ENCODE measurements around the gene PNPLA3. TPM values are rescaled to one million over a fixed set of nuclear protein-coding genes. Genes with fewer than 3 reads are reported as not detected.

The PNPLA3 gene
- total and polyA plus RNA-seq, 2 of the 4 experiments (the other 2 are of a cell fraction), result 3.6 to 7.5 TPM

GRCh38 chr22:43923191-43923590, 414 bp upstream of the PNPLA3 start:
- POLR2A ChIA-PET (ENCODE audit: unreplicated experiment), result interaction anchor here (0.7 kb wide), 1 partner anchor 10 kb away, joined by 10 read pairs; no protein-coding TSS in a partner anchor

More at GRCh38 chr22:43923191-43923590, 414 bp upstream of the PNPLA3 start:
- H3K4me2 ChIP-seq (ENCODE audit: low read depth, low read length), result peak overlapping the region; percentile 94
- H3K4ac ChIP-seq (ENCODE audit: low read depth, low read length), result peak overlapping the region; percentile 94
- H3K9ac ChIP-seq (ENCODE audit: low read depth, low read length), result peak overlapping the region; percentile 72
- in situ Hi-C loops (cut with MboI; ENCODE audit: low sequenced_read_pairs), result no loop called here
- peaks cover 36% of the 10 kb centered on the region for H3K9me1 ChIP-seq (ENCODE audit: insufficient read depth, low read length)
- H2BK120ac ChIP-seq (ENCODE audit: low read depth, low read length), result peak overlapping the region; percentile 92
- peak overlapping the region; percentile 85 for H2BK5ac ChIP-seq (ENCODE audit: low read depth, low read length, poor library complexity, severe bottlenecking)
- intact Hi-C loops (cut with micrococcal nuclease), result no loop called here
- peak overlapping the region; percentile 97 for H3K18ac ChIP-seq (ENCODE audit: low read depth, low read length)
- DNase-seq, result no peak
- peaks cover 0 to 23% of the 10 kb centered on the region in 2 experiments; a peak in 2 of 4 replicates for H3K79me1 ChIP-seq (ENCODE audit: low read depth in 1 of 2, low read length in 2 of 2)
- H4K8ac ChIP-seq (ENCODE audit: low read depth in 2 of 2, low read length in 2 of 2), result peak overlapping the region; percentile 97 to 98
- H2AK9ac ChIP-seq (replicated peaks; ENCODE audit: low read depth, low read length, poor library complexity), result peak overlapping the region; percentile 77
- peaks cover 6% of the 10 kb centered on the region; the same call in 1 of the 2 replicates for H4K20me1 ChIP-seq (ENCODE audit: insufficient read depth, low read length)
- peak overlapping the region; percentile 94 for H2AFZ ChIP-seq (replicated peaks; ENCODE audit: low read length, poor library complexity)
- H4K5ac ChIP-seq (ENCODE audit: low read depth, low read length), result peak overlapping the region; percentile 100
- peak overlapping the region; percentile 92 for H3K14ac ChIP-seq (replicated peaks; ENCODE audit: low read depth, low read length)
- no CpG with 5 or more reads among the region's 13 CpGs for WGBS, 2 experiments (ENCODE audit: extremely low coverage in 2 of 2, insufficient read length in 1 of 2)
- no peaks in the 10 kb centered on the region for H3K9me3 ChIP-seq (ENCODE audit: control insufficient read depth, insufficient read depth, low read length)
- peak overlapping the region; percentile 91 for H3K27ac ChIP-seq (ENCODE audit: insufficient read depth, low read length)
- H3K23ac ChIP-seq (ENCODE audit: low read depth, low read length), result peak overlapping the region; percentile 88
- CTCF ChIA-PET, result interaction anchor here (0.6 kb wide), 1 partner anchor 549 kb away, joined by 3 read pairs; no protein-coding TSS in a partner anchor
- peak overlapping the region; percentile 79 for H2BK20ac ChIP-seq (ENCODE audit: low read depth, low read length)
- no peaks in the 10 kb centered on the region for H3K27me3 ChIP-seq (ENCODE audit: control insufficient read depth, insufficient read depth, low read length)
- 0 out of 2 replicates have a peak, but pooled peaks cover 2% of the 10 kb centered on the region for H3K36me3 ChIP-seq (ENCODE audit: control insufficient read depth, insufficient read depth, low read length)
- peak overlapping the region; percentile 33 for H3K4me3 ChIP-seq (ENCODE audit: insufficient read depth, low read depth, low read length)
- TF ChIP-seq CTCF (conservative IDR thresholded peaks at IDR 0.05; ENCODE audit: low read depth, low read length) (no peak), MAFK (IDR thresholded peaks at IDR 0.05; ENCODE audit: low read depth, low read length) (no peak), MAZ (IDR thresholded peaks at IDR 0.05; ENCODE audit: borderline replicate concordance, low read depth, low read length) (no peak), NFE2L2 (IDR thresholded peaks at IDR 0.05; ENCODE audit: low read depth, low read length) (no peak), CEBPB (IDR thresholded peaks at IDR 0.05; ENCODE audit: low read depth, low read length) (no peak), RCOR1 (IDR thresholded peaks at IDR 0.05; ENCODE audit: insufficient replicate concordance, low read length) (no peak), MXI1 (IDR thresholded peaks at IDR 0.05; ENCODE audit: borderline replicate concordance, low read depth, low read length) (no peak), CHD1 (IDR thresholded peaks at IDR 0.05; ENCODE audit: low read depth, low read length) (no peak), BHLHE40 (IDR thresholded peaks at IDR 0.05; ENCODE audit: low read depth, low read length) (no peak)
- peak overlapping the region; percentile 76; the same call in 1 of the 2 replicates for H3K56ac ChIP-seq (ENCODE audit: extremely low read depth, insufficient read depth, low read length)
- ATAC-seq (ENCODE audit: low read depth), result peak; percentile 1
- BruUV-seq (replicated peaks), result no TSS peak
- peak overlapping the region; percentile 87 for H4K91ac ChIP-seq (ENCODE audit: insufficient read depth, low read depth, low read length)
- peak overlapping the region; percentile 98; the same call in 1 of the 2 replicates for H2AK5ac ChIP-seq (ENCODE audit: low read depth, low read length)
- peak overlapping the region; percentile 98; the same call in 2 of the 3 replicates for H2BK15ac ChIP-seq (ENCODE audit: low read depth, low read length)
- H3K4me1 ChIP-seq (ENCODE audit: control insufficient read depth, insufficient read depth, low read length), result peaks cover 28% of the 10 kb centered on the region
- dilution Hi-C loops (cut with HindIII; ENCODE audit: low sequenced_read_pairs, unreplicated experiment), result no loop called here
